Left colon (tissue), 2 donors: ENCODE results near the gene POLG2. TPM values are rescaled to one million over a fixed set of nuclear protein-coding genes. Genes with fewer than 3 reads are reported as not detected.
A peak's percentile ranks its signal among the peaks of the same experiment; 100 is the strongest.
"Not testable (repeated sequence)": the region's sequence is repeated elsewhere in the genome, so short reads cannot be mapped to it uniquely, and the experiment has no call there.

Experiments
- ATAC-seq: fragments of 200-7000 bp; cut with Tn5 transposase; one replicate; pipeline ENCODE4 v1.9.1; 2020; ENCODE audit warnings: mild to moderate bottlenecking, moderate library complexity
- DNase-seq, 2 donors: peaks; one replicate each; pipeline ENCODE4 v3.0.0-alpha.2; 2020
- intact Hi-C, 2 donors: fragments of 100-400 bp; cut with DNase I in 1 of 2; cut with micrococcal nuclease in 1 of 2; formaldehyde crosslinking; loops; one replicate each; pipeline versions ENCODE4 v1.11.2 to v1.14.0; 2022; cut with DNase I, micrococcal nuclease
- total RNA-seq, 2 donors: library from RNA; stranded (reverse); fragmentation: NEBNext Ultra II Directional; extraction: Animal tissue kit (Norgen Biotek cat#: 25700); gene quantifications; one replicate each; pipeline ENCODE4 v1.2.1, GENCODE V29; 2021
- donor health status: DM: no; HTN: no; CAD: no.
- donor health status: DM: yes; HTN: yes; CAD: no.

POLG2 gene
- total RNA-seq, 2 donors from 2014 or later = 9.4 to 10.4 TPM

- no peak for DNase-seq
- ATAC-seq = no peak
- intact Hi-C loops = no loop called here
Observed at GRCh38 chr17:64457156-64457555, 39.7 kb downstream of the POLG2 start.

DNA sequence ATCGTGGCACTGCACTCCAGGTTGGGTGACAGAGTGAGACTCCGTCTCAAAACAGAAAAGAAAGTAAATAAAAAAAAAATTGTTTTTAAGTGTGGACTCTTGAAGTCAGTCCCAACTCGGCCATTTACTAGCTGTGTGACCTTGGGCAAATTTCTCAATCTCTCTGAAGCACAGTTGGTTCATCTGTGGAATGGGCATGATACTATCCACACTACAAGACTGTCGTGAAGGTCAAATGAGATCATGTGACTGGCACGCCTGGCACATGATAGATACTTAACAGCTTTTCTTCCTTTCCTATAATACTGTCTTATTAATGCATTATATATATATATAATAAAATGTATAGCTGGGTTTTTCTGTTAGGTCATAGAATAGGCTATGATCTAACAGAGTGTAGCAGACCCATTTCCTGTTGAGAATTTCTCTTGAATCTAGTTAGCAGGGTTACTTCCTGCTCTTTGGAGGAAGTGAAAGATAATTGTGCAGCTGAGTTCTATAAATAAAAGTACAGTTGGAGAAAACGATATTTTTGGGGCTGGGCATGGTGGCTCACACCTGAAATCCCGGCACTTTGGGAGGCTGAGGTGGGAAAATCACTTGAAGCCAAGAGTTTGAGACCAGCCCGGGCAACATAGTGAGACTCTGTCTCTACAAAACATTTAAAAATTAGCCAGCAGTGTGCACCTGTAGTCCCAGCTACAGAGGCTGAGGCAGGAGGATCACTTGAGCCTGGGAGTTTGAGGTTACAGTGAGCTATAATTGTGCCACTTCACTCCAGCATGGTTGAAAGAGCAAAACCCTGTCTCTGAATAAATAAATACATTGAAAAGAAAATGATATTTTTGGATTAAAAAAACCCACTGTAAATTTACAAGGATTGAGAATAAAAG lies 40.6 kb downstream of the POLG2 start:
- intact Hi-C loops = no loop called here
- peak; percentile 75 for ATAC-seq
- DNase-seq = no peak

- DNase-seq (no peak), ATAC-seq (no peak)
- intact Hi-C loops = no loop called here
Observed at GRCh38 chr17:64449545-64449944, 47.3 kb downstream of the POLG2 start.

DNA sequence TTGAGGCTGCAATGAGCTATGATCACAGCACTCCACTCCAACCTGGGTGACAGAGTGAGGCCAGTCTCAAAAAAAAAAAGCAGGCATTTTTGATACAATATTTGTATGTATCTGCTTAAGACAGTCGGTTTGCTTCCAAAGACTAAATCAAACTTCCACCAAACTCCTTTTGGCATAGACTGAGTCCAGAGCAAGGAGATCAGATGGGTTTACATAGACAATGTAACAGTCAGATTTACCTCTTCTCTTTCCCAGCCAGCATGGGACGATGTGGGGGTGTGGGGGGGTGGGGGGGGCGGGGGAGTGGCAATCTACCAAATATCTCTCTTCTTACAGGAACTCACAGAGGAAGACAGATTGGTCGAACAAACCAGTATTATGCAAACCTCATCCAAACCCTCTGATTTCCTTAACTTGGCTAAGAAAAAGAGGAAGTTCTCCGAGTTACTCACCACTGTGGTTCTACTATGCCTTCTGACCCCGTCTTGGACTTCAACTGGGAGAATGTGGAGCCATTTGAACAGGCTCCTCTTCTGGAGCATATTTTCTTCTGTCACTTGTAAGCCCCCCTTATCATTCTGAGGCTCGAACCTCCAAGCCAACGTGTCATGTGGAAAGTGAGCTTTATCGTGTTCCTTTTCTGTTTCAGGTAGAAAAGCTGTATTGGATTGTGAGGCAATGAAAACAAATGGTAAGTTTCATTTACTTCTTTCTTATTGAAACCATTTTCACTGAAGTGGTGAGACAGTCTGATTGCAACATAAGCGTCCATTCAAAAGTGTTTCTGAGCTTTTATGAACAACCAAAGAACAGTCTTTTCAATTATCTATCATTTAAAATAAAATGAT lies 48.0 kb downstream of the POLG2 start, which contains the start of gene MILR1:
Gene MILR1, plus strand, starts transcription at position 451 of the 848 bp plus-strand sequence. Its CDS starts 54 bp downstream, at position 505.
- DNase-seq = peak in 1 of 2 donors; percentile 15
- ATAC-seq = peak; percentile 78
- intact Hi-C loops = no loop called here

- intact Hi-C loops = no loop called here
Observed at GRCh38 chr17:64447526-64447925, 49.3 kb downstream of the POLG2 start.

GRCh38 chr17:64443086-64443760 lies 53.6 kb downstream of the POLG2 start:
- no peak for DNase-seq
- ATAC-seq = peak; percentile 45
- intact Hi-C loops = no loop called here

More at GRCh38 chr17:64447526-64447925, 49.3 kb downstream of the POLG2 start:
- no peak for ATAC-seq
- DNase-seq = no peak

- ATAC-seq = no peak
Observed at GRCh38 chr17:64442541-64442971, 54.3 kb downstream of the POLG2 start.

GRCh38 chr17:64441772-64442540 lies 54.9 kb downstream of the POLG2 start:
- intact Hi-C loops = no loop called here
- DNase-seq (peak in 1 of 2 donors; percentile 29), ATAC-seq (no peak)

More at GRCh38 chr17:64442541-64442971, 54.3 kb downstream of the POLG2 start:
- intact Hi-C loops = no loop called here
- DNase-seq = no peak

DNA sequence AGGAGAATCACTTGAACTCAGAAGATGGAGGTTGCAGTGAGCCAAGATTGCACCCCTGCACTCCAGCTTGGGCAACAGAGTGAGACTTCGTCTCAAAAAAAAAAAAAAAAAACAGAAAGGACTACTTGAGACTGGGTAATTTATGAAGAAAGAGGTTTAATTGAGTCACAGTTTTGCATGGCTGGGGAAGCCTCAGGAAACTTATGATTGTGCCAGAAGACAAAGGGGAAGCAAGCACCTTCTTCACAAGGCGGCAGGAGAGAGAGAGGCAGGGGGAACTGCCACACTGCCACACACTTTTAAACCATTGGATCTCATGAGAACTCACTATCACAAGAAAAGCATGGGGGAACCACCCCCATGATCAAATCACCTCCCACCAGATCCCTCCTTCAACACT lies 56.9 kb downstream of the POLG2 start:
- no peak for DNase-seq
- intact Hi-C loops = no loop called here
- no peak for ATAC-seq

DNA sequence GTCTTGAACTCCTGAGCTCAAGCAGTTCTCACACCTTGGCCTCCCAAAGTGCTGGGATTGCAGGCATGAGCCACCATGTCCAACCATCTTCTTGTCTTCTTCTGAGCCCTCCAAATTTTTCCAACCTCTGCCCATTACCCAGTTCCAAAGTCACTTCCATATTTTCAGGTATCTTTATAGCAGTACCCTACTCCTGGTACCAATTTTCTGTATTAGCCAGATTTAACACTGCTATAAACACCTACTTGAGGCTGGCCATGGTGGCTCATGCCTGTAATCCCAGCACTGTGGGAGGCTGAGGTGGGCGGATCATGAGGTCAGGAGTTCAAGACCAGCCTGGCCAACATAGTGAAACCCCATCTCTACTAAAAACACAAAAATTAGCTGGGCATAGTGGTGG lies 57.3 kb downstream of the POLG2 start:
- ATAC-seq, DNase-seq, intact Hi-C loops: not testable (repeated sequence)

DNA sequence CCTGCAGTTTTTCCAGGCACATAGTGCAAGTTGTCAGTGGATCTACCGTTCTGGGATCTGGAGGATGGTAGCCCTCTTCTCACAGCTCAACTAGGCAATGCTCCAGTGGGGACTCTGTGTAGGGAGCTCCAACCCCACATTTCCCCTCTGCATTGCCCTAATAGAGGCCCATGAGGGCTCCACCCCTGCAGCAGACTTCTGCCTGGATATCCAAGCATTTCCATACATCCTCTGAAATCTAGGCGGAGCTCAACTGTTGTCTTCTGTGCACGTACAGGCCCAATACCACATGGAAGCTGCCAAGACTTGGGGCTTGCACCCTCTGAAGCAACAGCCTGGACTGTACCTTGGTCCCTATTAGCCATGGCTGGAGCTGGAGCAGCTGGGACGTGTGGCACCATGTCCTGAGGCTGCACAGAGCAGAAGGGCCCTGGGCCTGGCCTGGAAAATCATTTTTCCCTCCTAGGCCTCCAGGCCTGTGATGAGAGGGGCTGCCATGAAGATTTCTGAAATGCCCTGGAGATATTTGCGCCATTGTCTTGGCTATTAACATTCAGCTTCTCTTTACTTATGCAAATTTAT lies 58.8 kb downstream of the POLG2 start:
- DNase-seq (no peak), ATAC-seq (no peak)
- intact Hi-C loops = no loop called here

GRCh38 chr17:64431534-64431933 lies 65.3 kb downstream of the POLG2 start:
- ATAC-seq (no peak), DNase-seq (no peak)
- intact Hi-C loops = no loop called here

- ATAC-seq, DNase-seq, intact Hi-C loops: not testable (repeated sequence)
Observed at GRCh38 chr17:64430036-64430435, 66.8 kb downstream of the POLG2 start.

DNA sequence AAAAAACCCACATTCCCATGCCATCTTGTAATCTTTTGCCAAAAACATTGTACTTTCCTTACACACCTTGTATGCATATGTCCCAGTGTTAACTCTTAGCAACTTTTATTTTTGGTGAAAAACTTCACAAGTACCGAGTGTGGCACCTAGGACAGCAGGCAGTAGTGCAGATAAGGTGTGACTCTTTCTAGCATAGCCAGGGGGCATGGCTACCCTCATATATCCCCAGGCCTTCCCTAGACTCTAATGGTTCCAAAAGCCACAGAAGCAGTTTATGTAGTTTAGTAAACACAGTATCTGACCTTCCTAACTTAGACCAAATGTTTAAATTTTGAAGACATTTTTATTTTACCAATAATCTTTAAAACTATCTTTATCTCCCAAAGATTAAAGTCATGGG lies 68.4 kb downstream of the POLG2 start:
- ATAC-seq (no peak), DNase-seq (no peak)
- intact Hi-C loops = loop anchor here (10.0 kb wide), 2 partner anchors 56 to 66 kb away; partner anchors contain the start of gene POLG2 (in 1 of the 2)
